ENCODE data around the gene PIGH. TPM values are rescaled to one million over a fixed set of nuclear protein-coding genes. Genes with fewer than 3 reads are reported as not detected.

Gene PIGH
- polyA plus RNA-seq, 1 of the 3 experiments (the other 2 are of a cell fraction) = 23.6 TPM

- no peak for DNase-seq
- Histone ChIP-seq H3K9me2 (no peaks in the 10 kb centered on the region), H3K27ac (ENCODE audit: low read depth in 2 of 2, low read length in 1 of 2) (no peak overlapping the region), H3K79me2 (ENCODE audit: insufficient read depth) (no peaks in the 10 kb centered on the region), H3K27me3 (ENCODE audit: insufficient read depth) (no peaks in the 10 kb centered on the region), H3K9me3 (no peaks in the 10 kb centered on the region), H3K4me1 (ENCODE audit: control insufficient read depth in 1 of 2, insufficient read depth in 2 of 2, low read depth in 1 of 2, low read length in 1 of 2) (no peaks in the 10 kb centered on the region), H2AFZ (ENCODE audit: low read depth) (no peak overlapping the region), H4K20me1 (ENCODE audit: insufficient read depth) (no peaks in the 10 kb centered on the region), H3K4me3 (ENCODE audit: low read depth in 2 of 2, low read length in 1 of 2) (no peak overlapping the region), H3K36me3 (replicated peaks in 1 of 2; ENCODE audit: control insufficient read depth in 1 of 2, insufficient read depth in 2 of 2, low read length in 1 of 2) (no peaks in the 10 kb centered on the region), H3K4me2 (no peak overlapping the region), H3F3A (replicated peaks; ENCODE audit: insufficient read depth) (no peaks in the 10 kb centered on the region), H3K9ac (no peak overlapping the region)
- 71% methylated on average over 3 of the region's 3 CpGs for WGBS (ENCODE audit: low lambda C conversion rate)
- ChIA-PET POLR2A (no interaction called here), CTCF (interaction anchor here (1.1 to 1.9 kb wide), 3 partner anchors 16 to 68 kb away, joined by 3 to 7 read pairs (median 5); partner anchors contain the start of gene ARG2)
- TF ChIP-seq RFX5 (IDR thresholded peaks at IDR 0.05; ENCODE audit: low read length) = no peak
- TF ChIP-seq NFIC (IDR thresholded peaks at IDR 0.05; ENCODE audit: borderline replicate concordance) = no peak
- no peak for TF ChIP-seq MXI1 (IDR thresholded peaks at IDR 0.05; ENCODE audit: low read depth, low read length)
- TF ChIP-seq USF1 (IDR thresholded peaks at IDR 0.05; ENCODE audit: borderline replicate concordance, low read depth) = no peak
- TF ChIP-seq POLR2AphosphoS5 (IDR thresholded peaks at IDR 0.05; ENCODE audit: low read depth, low read length) = no peak
- no peak for TF ChIP-seq FOSL2 (IDR thresholded peaks at IDR 0.05; ENCODE audit: borderline replicate concordance, low read depth)
- TF ChIP-seq NRF1 (IDR thresholded peaks at IDR 0.05; ENCODE audit: low read depth, low read length) = no peak
- TF ChIP-seq REST (IDR thresholded peaks at IDR 0.05; ENCODE audit: low read depth, low read length) = no peak
- TF ChIP-seq MEF2A (IDR thresholded peaks at IDR 0.05; ENCODE audit: borderline replicate concordance, low read depth) = no peak
- TF ChIP-seq EZH2phosphoT487 (IDR thresholded peaks at IDR 0.05; ENCODE audit: borderline replicate concordance, low read depth) = no peak
These were observed 36.4 kb upstream of the PIGH start for GRCh38 chr14:67636361-67636919.

GRCh38 chr14:67633451-67634147, 33.5 kb upstream of the PIGH start:
- DNase-seq = no peak
- POLR2A ChIA-PET = no interaction called here
- H3K9me2 ChIP-seq = no peaks in the 10 kb centered on the region
- no peak overlapping the region for H3K27ac ChIP-seq (ENCODE audit: low read depth in 2 of 2, low read length in 1 of 2)
- no peak overlapping the region for H3K4me2 ChIP-seq
- no peaks in the 10 kb centered on the region for H3K36me3 ChIP-seq (replicated peaks in 1 of 2; ENCODE audit: control insufficient read depth in 1 of 2, insufficient read depth in 2 of 2, low read length in 1 of 2)
- H3K4me3 ChIP-seq (ENCODE audit: low read depth in 2 of 2, low read length in 1 of 2) = no peak overlapping the region
- no peak for TF ChIP-seq FOXM1 (IDR thresholded peaks at IDR 0.05; ENCODE audit: low read depth)
- H3K4me1 ChIP-seq (ENCODE audit: control insufficient read depth in 1 of 2, insufficient read depth in 2 of 2, low read depth in 1 of 2, low read length in 1 of 2) = no peaks in the 10 kb centered on the region
- CTCF ChIA-PET = interaction anchor here (0.8 to 1.7 kb wide), 3 partner anchors 15 to 206 kb away, joined by 3 to 4 read pairs (median 3); no protein-coding TSS in a partner anchor
- no peaks in the 10 kb centered on the region for H3K79me2 ChIP-seq (ENCODE audit: insufficient read depth)
- no peaks in the 10 kb centered on the region for H3K27me3 ChIP-seq (ENCODE audit: insufficient read depth)
- WGBS (ENCODE audit: low lambda C conversion rate) = 84% methylated on average over 5 of the region's 5 CpGs
- no peaks in the 10 kb centered on the region for H4K20me1 ChIP-seq (ENCODE audit: insufficient read depth)
- H3K9me3 ChIP-seq = no peaks in the 10 kb centered on the region
- no peaks in the 10 kb centered on the region for H3F3A ChIP-seq (replicated peaks; ENCODE audit: insufficient read depth)
- H3K9ac ChIP-seq = no peak overlapping the region
- H2AFZ ChIP-seq (ENCODE audit: low read depth) = no peak overlapping the region
